ENCODE measurements around the gene ERLIN1.
A peak's percentile ranks its signal among the peaks of the same experiment; 100 is the strongest.

ERLIN1 gene

GRCh38 chr10:100185364-100186252 lies at the start of gene ERLIN1:
ERLIN1 (minus strand) TSS chr10:100186029; CDS start chr10:100185626, 403 bp downstream.
- Histone ChIP-seq H3K36me3 (ENCODE audit: control insufficient read depth in 1 of 2, insufficient read depth in 2 of 2, low read length in 2 of 2) (peaks cover 19 to 23% of the 10 kb centered on the region in 2 donors), H3K9me3 (ENCODE audit: control insufficient read depth in 1 of 2, low read length in 2 of 2) (no peaks in the 10 kb centered on the region), H3K4me3 (ENCODE audit: low read depth in 1 of 2, low read length in 2 of 2) (peak within 1 kb of the TSS; percentile 95), H3K4me1 (ENCODE audit: control insufficient read depth in 1 of 2, insufficient read depth in 2 of 2, low read length in 2 of 2) (peaks cover 13 to 15% of the 10 kb centered on the region in 2 donors), H3K27me3 (ENCODE audit: low read depth, low read length) (no peaks in the 10 kb centered on the region), H3K27ac (ENCODE audit: low read length) (peak within 1 kb of the TSS; percentile 93)

GRCh38 chr10:100232101-100232500 lies 46.3 kb upstream of the ERLIN1 start:
- Histone ChIP-seq H3K27ac (ENCODE audit: low read length) (no peak overlapping the region), H3K36me3 (ENCODE audit: control insufficient read depth in 1 of 2, insufficient read depth in 2 of 2, low read length in 2 of 2) (peaks cover 26 to 47% of the 10 kb centered on the region in 2 donors), H3K4me3 (ENCODE audit: low read depth in 1 of 2, low read length in 2 of 2) (no peak overlapping the region), H3K27me3 (ENCODE audit: low read depth, low read length) (no peaks in the 10 kb centered on the region), H3K9me3 (ENCODE audit: control insufficient read depth in 1 of 2, low read length in 2 of 2) (no peaks in the 10 kb centered on the region), H3K4me1 (ENCODE audit: control insufficient read depth in 1 of 2, insufficient read depth in 2 of 2, low read length in 2 of 2) (peaks cover 3 to 13% of the 10 kb centered on the region in 2 donors)

DNA sequence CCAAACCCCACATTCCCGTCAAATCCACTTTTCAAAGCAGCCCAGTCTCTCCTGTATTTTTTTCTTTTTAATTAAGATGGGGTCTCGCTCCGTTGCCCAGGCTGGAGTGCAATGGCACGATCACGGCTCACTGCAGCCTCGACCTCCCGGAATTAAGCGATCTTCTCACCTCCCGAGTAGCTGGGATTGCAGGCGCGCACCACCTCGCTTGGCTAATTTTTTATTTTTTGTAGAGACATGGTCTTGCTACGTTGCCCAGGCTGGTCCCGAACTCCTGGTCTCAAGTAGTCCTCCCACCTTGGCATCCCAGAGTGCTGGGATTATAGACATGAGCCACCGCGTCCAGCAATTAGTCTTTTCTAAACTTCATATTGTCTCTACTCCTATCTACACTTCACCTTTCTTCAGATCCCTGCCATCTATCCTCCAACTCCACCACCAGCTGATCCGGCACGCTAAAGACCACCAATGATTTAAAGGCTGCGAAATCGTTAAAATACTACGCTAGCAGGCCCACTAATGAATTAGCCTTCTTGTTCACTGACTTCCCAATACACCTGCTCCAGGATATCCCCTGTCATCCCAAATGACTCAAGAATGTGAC lies 44.1 kb upstream of the ERLIN1 start:
- Histone ChIP-seq H3K36me3 (ENCODE audit: control insufficient read depth in 1 of 2, insufficient read depth in 2 of 2, low read length in 2 of 2) (peaks cover 12 to 31% of the 10 kb centered on the region in 2 donors), H3K4me1 (ENCODE audit: control insufficient read depth in 1 of 2, insufficient read depth in 2 of 2, low read length in 2 of 2) (peaks cover 3 to 13% of the 10 kb centered on the region in 2 donors), H3K9me3 (ENCODE audit: control insufficient read depth in 1 of 2, low read length in 2 of 2) (no peaks in the 10 kb centered on the region), H3K27me3 (ENCODE audit: low read depth, low read length) (no peaks in the 10 kb centered on the region), H3K4me3 (ENCODE audit: low read depth in 1 of 2, low read length in 2 of 2) (peak overlapping the region; percentile 97 to 99), H3K27ac (ENCODE audit: low read length) (peak overlapping the region; percentile 90)

DNA sequence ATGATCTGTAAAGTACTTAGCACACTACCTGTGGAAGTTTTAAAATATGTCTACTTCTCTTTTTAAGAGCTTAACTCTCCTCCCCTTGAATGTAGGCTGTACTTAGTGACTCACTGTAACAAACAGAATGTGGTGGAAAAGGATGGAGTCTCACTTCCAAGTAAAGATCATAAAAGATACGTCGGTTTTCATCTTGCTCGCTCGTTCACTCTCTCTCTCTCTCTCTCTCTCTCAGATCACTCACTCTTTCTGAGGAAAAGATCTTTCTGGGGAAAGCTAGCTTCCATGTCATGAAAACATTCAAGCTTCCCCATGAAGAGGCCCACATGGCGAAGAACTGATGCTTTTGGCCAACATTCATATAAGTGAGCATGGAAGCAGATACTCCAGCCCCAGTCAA lies 38.0 kb upstream of the ERLIN1 start:
- peaks cover 29 to 45% of the 10 kb centered on the region in 2 donors for H3K36me3 ChIP-seq (ENCODE audit: control insufficient read depth in 1 of 2, insufficient read depth in 2 of 2, low read length in 2 of 2)
- H3K4me1 ChIP-seq (ENCODE audit: control insufficient read depth in 1 of 2, insufficient read depth in 2 of 2, low read length in 2 of 2): peaks cover 3 to 9% of the 10 kb centered on the region in 2 donors
- H3K27me3 ChIP-seq (ENCODE audit: low read depth, low read length): no peaks in the 10 kb centered on the region
- H3K4me3 ChIP-seq (ENCODE audit: low read depth in 1 of 2, low read length in 2 of 2): no peak overlapping the region
- H3K27ac ChIP-seq (ENCODE audit: low read length): no peak overlapping the region
- no peaks in the 10 kb centered on the region for H3K9me3 ChIP-seq (ENCODE audit: control insufficient read depth in 1 of 2, low read length in 2 of 2)

DNA sequence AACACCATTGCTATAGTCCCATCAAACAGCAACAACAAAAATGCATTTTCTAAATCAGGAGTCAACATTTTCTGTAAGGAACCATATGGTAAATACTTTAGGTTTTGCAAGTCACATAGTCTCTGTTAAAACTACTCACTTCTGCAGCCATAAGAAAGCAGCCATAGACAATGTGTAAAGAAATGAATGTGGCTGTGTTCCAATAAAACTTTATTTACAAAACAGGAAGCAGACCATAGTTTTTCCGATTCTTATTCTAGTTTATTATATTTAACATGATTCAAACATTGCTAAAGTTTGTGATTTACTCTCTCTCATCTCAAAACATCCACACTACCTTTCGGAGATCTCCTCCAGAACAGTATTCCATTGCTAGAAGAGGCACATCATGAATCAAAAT lies 36.7 kb upstream of the ERLIN1 start:
- H3K4me1 ChIP-seq (ENCODE audit: control insufficient read depth in 1 of 2, insufficient read depth in 2 of 2, low read length in 2 of 2): no peaks in the 10 kb centered on the region
- H3K27ac ChIP-seq (ENCODE audit: low read length): no peak overlapping the region
- H3K9me3 ChIP-seq (ENCODE audit: control insufficient read depth in 1 of 2, low read length in 2 of 2): no peaks in the 10 kb centered on the region
- no peak overlapping the region for H3K4me3 ChIP-seq (ENCODE audit: low read depth in 1 of 2, low read length in 2 of 2)
- H3K36me3 ChIP-seq (ENCODE audit: control insufficient read depth in 1 of 2, insufficient read depth in 2 of 2, low read length in 2 of 2): peaks cover 39 to 58% of the 10 kb centered on the region in 2 donors
- H3K27me3 ChIP-seq (ENCODE audit: low read depth, low read length): no peaks in the 10 kb centered on the region

- Histone ChIP-seq H3K9me3 (ENCODE audit: control insufficient read depth in 1 of 2, low read length in 2 of 2) (no peaks in the 10 kb centered on the region), H3K27ac (ENCODE audit: low read length) (no peak overlapping the region), H3K4me1 (ENCODE audit: control insufficient read depth in 1 of 2, insufficient read depth in 2 of 2, low read length in 2 of 2) (no peaks in the 10 kb centered on the region), H3K36me3 (ENCODE audit: control insufficient read depth in 1 of 2, insufficient read depth in 2 of 2, low read length in 2 of 2) (peaks cover 44 to 68% of the 10 kb centered on the region in 2 donors), H3K4me3 (ENCODE audit: low read depth in 1 of 2, low read length in 2 of 2) (no peak overlapping the region), H3K27me3 (ENCODE audit: low read depth, low read length) (no peaks in the 10 kb centered on the region)
These were observed 30.2 kb upstream of the ERLIN1 start for GRCh38 chr10:100216006-100216405.

GRCh38 chr10:100209303-100209702 lies 23.5 kb upstream of the ERLIN1 start:
- Histone ChIP-seq H3K4me1 (ENCODE audit: control insufficient read depth in 1 of 2, insufficient read depth in 2 of 2, low read length in 2 of 2) (no peaks in the 10 kb centered on the region), H3K9me3 (ENCODE audit: control insufficient read depth in 1 of 2, low read length in 2 of 2) (no peaks in the 10 kb centered on the region), H3K27me3 (ENCODE audit: low read depth, low read length) (no peaks in the 10 kb centered on the region), H3K36me3 (ENCODE audit: control insufficient read depth in 1 of 2, insufficient read depth in 2 of 2, low read length in 2 of 2) (peaks cover 14 to 59% of the 10 kb centered on the region in 2 donors), H3K27ac (ENCODE audit: low read length) (no peak overlapping the region), H3K4me3 (ENCODE audit: low read depth in 1 of 2, low read length in 2 of 2) (no peak overlapping the region)

GRCh38 chr10:100208276-100208675 lies 22.4 kb upstream of the ERLIN1 start:
- peaks cover 24 to 62% of the 10 kb centered on the region in 2 donors for H3K36me3 ChIP-seq (ENCODE audit: control insufficient read depth in 1 of 2, insufficient read depth in 2 of 2, low read length in 2 of 2)
- no peaks in the 10 kb centered on the region for H3K27me3 ChIP-seq (ENCODE audit: low read depth, low read length)
- no peaks in the 10 kb centered on the region for H3K4me1 ChIP-seq (ENCODE audit: control insufficient read depth in 1 of 2, insufficient read depth in 2 of 2, low read length in 2 of 2)
- H3K27ac ChIP-seq (ENCODE audit: low read length): no peak overlapping the region
- H3K4me3 ChIP-seq (ENCODE audit: low read depth in 1 of 2, low read length in 2 of 2): no peak overlapping the region
- H3K9me3 ChIP-seq (ENCODE audit: control insufficient read depth in 1 of 2, low read length in 2 of 2): no peaks in the 10 kb centered on the region

DNA sequence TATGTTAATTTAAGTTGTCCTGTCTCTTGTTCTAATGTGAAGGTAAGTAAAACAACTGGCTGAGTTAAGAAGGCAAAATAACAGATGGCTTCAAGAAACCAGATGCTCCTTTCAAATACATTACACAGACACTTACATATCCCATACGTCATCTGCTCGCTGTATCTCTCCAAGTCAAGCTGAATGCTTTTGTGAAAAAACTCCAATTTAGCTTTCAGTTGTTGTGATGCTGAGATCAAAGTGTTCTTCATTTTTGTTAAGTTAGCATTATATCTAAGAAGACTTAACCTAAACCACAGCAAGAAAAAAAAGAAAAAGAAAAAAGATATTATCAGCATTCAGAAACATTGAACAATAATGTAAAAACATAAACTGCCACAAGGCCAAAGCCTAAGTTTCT lies 18.5 kb upstream of the ERLIN1 start:
- no peak overlapping the region for H3K4me3 ChIP-seq (ENCODE audit: low read depth in 1 of 2, low read length in 2 of 2)
- no peak overlapping the region for H3K27ac ChIP-seq (ENCODE audit: low read length)
- H3K9me3 ChIP-seq (ENCODE audit: control insufficient read depth in 1 of 2, low read length in 2 of 2): no peaks in the 10 kb centered on the region
- H3K4me1 ChIP-seq (ENCODE audit: control insufficient read depth in 1 of 2, insufficient read depth in 2 of 2, low read length in 2 of 2): no peaks in the 10 kb centered on the region
- peaks cover 42 to 74% of the 10 kb centered on the region in 2 donors for H3K36me3 ChIP-seq (ENCODE audit: control insufficient read depth in 1 of 2, insufficient read depth in 2 of 2, low read length in 2 of 2)
- no peaks in the 10 kb centered on the region for H3K27me3 ChIP-seq (ENCODE audit: low read depth, low read length)

- Histone ChIP-seq H3K36me3 (ENCODE audit: control insufficient read depth in 1 of 2, insufficient read depth in 2 of 2, low read length in 2 of 2) (peaks cover 47 to 68% of the 10 kb centered on the region in 2 donors), H3K27me3 (ENCODE audit: low read depth, low read length) (no peaks in the 10 kb centered on the region), H3K27ac (ENCODE audit: low read length) (no peak overlapping the region), H3K9me3 (ENCODE audit: control insufficient read depth in 1 of 2, low read length in 2 of 2) (no peaks in the 10 kb centered on the region), H3K4me1 (ENCODE audit: control insufficient read depth in 1 of 2, insufficient read depth in 2 of 2, low read length in 2 of 2) (no peaks in the 10 kb centered on the region), H3K4me3 (ENCODE audit: low read depth in 1 of 2, low read length in 2 of 2) (no peak overlapping the region)
These were observed 15.7 kb upstream of the ERLIN1 start for GRCh38 chr10:100201549-100201948.

DNA sequence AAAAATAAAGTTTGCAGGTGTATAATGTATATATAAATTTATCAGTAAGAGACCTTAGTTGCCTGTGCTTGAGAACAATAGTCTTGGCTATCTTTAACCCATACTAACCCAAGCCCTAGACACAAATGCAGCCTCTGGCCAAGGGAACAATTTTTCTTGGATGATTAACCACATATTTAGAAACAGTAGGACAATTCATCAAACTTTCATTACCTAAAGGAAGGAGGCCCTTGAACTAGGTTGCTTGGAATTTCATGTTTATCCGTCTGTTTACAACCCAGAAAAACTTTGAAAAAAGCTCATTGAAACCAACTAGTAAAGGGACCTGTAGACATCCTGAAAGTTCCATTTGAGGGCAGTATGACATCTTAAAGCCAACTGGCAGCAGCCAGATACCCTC lies 8.9 kb upstream of the ERLIN1 start:
- peaks cover 44 to 58% of the 10 kb centered on the region in 2 donors for H3K36me3 ChIP-seq (ENCODE audit: control insufficient read depth in 1 of 2, insufficient read depth in 2 of 2, low read length in 2 of 2)
- no peaks in the 10 kb centered on the region for H3K9me3 ChIP-seq (ENCODE audit: control insufficient read depth in 1 of 2, low read length in 2 of 2)
- no peak overlapping the region for H3K27ac ChIP-seq (ENCODE audit: low read length)
- no peaks in the 10 kb centered on the region for H3K4me1 ChIP-seq (ENCODE audit: control insufficient read depth in 1 of 2, insufficient read depth in 2 of 2, low read length in 2 of 2)
- H3K27me3 ChIP-seq (ENCODE audit: low read depth, low read length): no peaks in the 10 kb centered on the region
- H3K4me3 ChIP-seq (ENCODE audit: low read depth in 1 of 2, low read length in 2 of 2): no peak overlapping the region

All from muscle layer of duodenum (tissue), 2 donors.